ENCODE measurements around the gene HAL.

HAL gene

DNA sequence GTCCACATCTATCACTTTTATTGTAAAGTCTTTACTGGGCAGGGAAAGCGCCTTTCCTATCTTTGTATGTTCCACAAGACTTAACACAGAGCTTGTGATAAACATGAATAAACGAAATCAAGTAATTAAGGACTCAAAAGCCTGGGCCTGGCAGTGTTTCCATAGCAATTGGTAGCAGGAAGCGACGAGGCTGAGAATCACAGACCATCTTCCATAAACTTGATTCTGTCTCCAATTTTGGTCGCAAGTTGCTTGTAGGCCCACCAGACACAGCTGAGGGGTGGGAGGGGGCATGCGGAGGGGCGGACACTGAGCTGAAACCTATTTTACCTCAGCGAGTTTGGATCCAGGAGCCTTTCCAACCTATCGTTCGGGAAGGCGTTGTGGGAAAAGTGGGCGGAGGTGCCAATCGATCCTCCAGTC lies 54.0 kb downstream of the HAL start:
- no peak for DNase-seq (ENCODE audit: low spot score)

DNA sequence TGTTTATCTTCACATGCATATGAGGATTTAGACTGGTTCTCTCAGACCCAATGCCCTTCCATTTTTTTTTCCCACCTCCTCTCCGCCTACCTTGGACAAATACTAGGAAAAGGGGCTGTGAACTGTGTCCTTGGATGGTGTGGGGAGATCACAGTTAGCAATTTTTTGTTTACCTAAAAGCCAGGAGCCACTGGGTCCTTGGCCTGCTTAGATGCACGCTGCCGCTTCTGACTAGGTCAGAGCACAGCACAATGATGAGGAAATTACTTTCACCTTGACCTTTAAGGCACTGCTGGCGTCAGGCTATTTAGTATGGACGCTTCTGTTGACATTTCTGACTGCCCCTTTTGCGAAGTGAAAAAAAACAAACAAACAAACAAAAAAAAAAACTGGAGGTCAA lies 55.6 kb downstream of the HAL start:
- no peak for DNase-seq (ENCODE audit: low spot score)

Data from D341Med (cell line).